Stimulated activated CD8-positive, alpha-beta memory T cell treated with anti-CD3 and anti-CD28 coated beads, Interleukin-15, amount 100 ng/mL, for 1 hour (primary cell): Measurements from ENCODE around the gene FOXL3.

ENCODE experiments used
- DNase-seq: peaks from one replicate; pipeline ENCODE4 v3.0.0-alpha.2; 2020; ENCODE audit warnings: low read depth

The FOXL3 gene

GRCh38 chr7:302054-302992, 12.4 kb downstream of the FOXL3 start:
- no peak for DNase-seq

- DNase-seq: no peak
Observed at GRCh38 chr7:303425-303824, 13.5 kb downstream of the FOXL3 start.

GRCh38 chr7:303884-304573, 14.1 kb downstream of the FOXL3 start:
- no peak for DNase-seq

- DNase-seq: no peak
Observed at GRCh38 chr7:304574-305409, 14.8 kb downstream of the FOXL3 start.

DNA sequence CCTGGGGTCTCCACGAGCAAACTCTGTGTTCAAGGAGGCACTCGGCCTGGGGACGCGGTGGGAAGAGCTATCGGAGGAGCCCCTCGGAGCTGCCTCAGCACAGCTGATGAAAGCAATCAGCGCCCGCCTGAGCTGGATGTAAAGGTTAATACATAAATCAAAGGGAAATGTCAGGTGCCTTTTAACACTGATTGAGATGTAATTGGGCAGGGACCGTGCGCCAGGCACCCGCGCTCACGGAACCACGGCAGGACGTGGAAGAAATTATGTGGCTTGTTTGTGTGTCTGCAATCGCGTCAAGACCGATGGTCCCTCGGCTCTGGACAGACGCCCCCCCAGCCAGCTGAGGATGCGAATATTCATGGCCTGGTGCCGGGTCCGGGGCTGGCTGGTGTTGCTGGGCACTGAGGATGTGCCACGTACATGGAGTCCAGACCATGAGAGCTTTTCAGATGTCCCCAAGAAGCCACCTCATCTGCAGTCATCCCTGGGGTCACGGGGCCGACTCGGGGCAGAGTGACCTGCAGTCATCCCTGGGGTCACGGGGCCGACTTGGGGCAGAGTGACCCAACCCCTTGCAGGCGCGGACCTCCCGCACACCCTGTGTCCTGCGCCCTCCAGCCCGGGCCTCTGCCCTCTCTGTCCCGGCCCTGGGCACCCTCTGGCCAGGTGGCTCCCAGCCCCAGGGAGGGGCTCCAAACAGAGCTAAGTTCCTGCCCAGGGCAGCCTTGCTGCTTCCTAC, 15.6 kb downstream of the FOXL3 start:
- DNase-seq: no peak

DNA sequence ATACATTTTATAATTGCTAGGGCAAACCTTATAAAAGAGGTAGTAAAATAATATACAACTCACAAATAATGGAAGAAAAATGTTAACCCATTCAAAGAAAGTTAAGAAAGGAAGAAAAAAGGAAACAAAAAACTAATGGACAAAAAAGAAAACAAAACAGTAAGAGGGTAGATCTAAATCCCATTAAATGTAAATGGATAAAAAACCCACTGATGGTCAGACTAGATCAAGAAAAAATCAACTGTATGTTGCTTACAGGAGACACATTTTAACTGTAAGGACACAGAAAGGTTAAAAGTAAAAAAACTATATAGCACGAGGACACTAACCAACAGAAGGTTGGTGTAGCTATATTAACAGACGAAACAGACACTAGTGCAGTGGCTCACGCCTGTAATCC, 18.0 kb downstream of the FOXL3 start:
- no peak for DNase-seq

DNA sequence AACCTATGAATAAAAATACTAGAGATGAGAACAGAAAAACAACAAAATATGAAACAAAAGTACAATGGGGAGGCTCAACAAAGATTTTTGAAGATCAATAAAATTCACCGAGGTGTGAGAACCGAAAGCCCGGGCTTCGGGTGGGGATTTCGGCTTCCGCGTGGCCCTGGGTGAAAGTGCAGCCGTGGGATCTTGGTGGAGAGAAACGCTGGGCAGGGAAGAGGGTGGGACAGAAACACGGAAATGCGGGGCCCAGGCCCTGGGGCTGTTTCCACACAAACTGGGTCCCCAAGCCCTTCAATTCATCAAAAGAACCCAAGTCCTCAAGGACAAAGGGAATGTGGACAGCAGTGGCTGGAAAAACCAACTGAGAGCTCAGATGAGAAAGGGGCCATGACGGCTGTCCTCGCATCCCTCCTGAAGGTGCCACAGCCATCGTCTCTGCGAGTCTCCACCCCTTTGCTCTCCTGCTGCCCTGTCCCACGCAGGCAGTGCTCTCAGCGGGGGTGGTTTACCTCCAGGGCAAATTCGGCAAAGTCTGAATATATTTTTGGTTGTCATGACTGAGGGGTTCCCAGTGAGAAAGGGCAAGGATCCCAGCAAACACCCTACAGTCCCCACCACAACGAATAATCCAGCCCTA, 19.7 kb downstream of the FOXL3 start:
- no peak for DNase-seq

DNA sequence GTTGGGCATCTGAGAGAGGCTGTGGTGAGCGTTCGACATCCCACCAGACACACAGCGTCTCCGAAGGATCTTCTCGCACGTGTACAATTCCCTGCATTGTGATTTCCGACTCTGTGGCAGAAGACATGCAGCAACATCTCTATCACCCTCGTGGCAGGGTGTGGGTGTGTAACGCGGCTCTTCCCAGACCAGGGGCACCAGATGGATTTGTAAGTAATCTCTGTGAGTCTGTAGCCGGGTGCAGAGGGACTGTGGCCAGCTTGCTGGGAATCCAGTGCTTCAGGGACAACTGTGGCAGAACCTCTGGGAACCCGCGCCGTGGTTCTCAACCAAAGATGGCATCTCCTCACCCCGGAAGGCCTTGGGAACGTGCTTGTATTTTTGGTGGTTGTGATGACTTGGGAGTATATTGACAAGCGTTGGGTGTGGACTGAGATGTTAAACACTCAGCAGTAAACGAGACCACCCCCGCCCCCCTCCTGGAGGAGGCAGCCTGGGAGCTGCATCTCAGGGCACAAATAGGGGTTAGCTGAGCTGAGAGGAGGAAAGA, 21.2 kb downstream of the FOXL3 start:
- no peak for DNase-seq

DNA sequence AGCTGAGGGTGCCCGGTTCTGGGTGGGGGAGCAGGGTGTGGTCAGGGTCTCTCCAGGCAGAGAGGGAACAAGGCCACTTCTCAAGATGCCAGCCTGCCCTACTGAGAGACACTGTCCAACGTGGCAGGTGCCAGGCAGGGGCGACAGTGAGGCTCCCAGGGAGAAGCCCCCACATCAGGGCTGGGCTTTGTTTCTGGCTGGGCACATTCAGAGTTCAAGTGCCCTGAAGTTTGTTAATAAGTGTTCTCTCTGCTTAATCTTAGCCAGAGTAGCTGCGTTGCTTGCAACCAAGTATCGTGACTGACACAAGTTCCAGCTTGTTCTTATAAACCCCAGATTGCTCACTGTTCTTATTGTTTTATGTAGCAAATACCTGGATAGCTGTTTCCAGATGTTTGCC, 21.8 kb downstream of the FOXL3 start:
- DNase-seq: no peak

DNA sequence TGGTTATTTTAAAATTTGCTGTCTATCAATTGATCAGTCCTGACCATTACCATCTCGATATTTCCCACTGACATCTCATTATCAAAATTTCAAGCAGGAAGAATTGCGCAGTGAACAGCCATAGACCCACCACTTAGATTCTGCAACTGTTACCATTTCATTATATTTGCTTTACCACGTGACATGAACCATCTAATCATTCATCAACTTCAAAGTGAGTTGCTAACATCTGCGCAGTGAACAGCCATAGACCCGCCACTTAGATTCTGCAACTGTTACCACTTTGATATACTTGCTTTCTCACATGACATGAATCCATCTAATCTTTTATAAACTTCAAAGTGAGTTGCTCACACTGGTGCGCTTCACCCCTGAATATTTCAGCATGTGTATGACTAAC, 22.5 kb downstream of the FOXL3 start:
- DNase-seq: no peak

- no peak for DNase-seq
Observed at GRCh38 chr7:314853-315252, 24.9 kb downstream of the FOXL3 start.

DNA sequence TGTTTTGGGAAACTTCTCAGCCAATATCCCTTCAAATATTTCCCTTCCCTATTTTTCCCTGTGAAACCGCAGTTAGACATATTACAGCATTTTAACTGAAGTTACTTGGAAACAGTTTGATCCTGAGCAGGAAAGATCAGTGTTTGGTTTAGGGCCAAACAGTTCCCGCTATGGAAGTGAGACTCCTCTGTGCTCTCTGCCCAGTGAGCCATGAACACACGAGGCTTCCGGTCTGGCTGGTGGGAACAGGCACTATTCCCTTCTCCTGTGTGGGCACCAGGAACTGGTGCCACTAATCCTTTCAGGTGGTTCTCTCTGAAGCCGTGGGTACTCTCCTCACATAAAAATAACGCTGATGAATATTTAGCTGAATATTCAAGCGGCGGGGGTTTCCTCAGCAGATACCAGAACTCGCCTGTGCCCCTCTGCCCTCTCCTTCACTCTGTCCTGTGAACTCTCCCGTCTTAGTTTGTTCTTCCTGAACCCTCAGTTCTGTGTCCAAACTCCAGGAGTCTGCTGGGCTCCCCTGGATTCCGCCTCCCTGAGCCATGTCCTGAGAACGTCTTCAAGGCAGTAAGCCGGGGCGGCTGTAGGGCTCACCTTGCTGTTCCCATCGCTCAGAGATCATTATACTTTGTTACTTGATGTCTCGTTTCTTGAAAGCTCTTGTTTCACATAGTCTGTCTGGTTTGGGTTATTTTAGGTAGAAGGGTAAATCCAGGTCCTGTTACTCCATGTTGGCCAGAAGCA, 25.7 kb downstream of the FOXL3 start:
- DNase-seq: no peak

GRCh38 chr7:317643-318405, 27.9 kb downstream of the FOXL3 start:
- DNase-seq: no peak

GRCh38 chr7:318476-318875, 28.5 kb downstream of the FOXL3 start:
- DNase-seq: no peak

DNA sequence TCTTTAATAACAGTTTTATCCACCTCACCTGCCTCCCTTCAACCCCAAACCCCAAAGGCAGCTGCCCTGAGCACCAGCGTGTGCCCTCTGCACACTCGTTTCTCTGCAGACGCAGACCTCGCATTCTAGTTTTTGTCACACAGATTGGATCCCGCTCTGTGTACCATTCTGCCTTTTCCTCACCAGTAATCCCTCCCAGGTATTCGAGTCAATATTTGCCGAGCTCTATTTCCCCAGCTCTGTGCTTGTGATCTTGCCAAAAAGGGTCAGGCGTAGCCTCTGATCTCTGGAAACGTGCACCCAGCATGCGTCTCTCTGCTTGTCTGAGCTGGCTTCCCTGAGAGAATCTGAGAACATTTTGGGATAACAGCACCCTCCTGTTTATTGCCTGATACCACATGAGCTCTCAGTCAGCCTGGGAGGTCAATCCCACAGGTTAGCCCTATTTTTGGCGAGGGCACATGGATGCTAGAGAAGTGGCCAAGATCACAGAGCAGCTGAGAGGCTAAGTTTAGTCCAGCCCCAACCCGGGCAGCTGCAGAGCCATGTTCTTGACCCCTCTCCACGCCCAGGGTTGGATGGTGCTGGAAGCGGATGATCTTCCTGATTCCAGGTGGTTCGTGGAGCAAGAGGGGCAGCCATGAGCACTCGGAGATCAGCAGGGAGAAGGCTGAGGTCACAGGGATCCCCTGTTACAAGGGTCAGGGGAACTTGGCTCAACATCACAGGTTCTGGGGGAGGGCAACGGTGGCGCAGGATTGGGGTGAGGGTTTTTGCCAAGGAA, 29.1 kb downstream of the FOXL3 start:
- DNase-seq: no peak

- DNase-seq: no peak
Observed at GRCh38 chr7:320297-320696, 30.3 kb downstream of the FOXL3 start.

- DNase-seq: peak; percentile 75
Observed at GRCh38 chr7:322111-322671, 32.2 kb downstream of the FOXL3 start.

DNA sequence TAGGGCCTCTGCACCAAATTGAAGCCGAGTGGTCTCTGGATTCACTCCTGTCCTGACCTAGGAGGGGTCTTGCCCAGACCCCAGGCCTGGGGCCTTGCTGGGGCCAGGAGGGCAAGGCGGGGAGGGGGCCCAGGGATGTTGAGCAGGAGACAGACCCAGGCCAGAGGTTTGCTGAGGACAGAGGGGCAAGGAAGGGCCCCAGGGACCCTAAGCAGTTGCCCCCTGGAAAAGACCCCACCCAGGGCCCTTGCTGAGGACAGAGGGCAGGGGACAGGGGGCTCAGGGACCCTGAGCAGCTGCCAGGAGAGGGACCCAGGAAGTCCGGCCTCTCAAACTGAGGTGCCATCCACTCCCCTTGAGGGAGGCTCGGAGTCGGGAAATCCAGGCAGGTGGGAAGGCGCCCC, 32.7 kb downstream of the FOXL3 start:
- no peak for DNase-seq
